ENCODE measurements around the gene C17orf67.

DNA sequence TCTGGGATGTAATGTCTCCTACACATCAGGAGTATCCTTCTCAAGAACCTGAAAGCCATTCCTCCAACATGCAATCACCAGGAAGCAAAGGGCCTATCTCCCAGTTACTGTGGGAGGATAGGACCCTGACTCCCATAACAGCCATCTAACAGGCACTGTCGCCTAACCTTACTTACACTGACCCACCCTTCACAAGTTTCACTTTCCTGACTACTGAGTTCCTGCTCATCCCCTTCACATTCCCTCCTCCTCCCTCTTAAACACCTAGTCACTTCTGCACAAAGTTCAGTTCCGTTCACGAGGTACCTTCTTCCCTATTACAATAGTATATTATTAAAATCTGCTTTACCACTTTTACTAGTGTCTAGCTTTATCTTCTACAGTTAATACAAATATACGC is 1.3 kb downstream of the C17orf67 start:
- TF ChIP-seq ZNF302 (CRISPR knock-in tag; IDR thresholded peaks at IDR 0.05): no peak
- TF ChIP-seq CTCF (IDR thresholded peaks at IDR 0.05): no peak
- TF ChIP-seq, protein P1, sequence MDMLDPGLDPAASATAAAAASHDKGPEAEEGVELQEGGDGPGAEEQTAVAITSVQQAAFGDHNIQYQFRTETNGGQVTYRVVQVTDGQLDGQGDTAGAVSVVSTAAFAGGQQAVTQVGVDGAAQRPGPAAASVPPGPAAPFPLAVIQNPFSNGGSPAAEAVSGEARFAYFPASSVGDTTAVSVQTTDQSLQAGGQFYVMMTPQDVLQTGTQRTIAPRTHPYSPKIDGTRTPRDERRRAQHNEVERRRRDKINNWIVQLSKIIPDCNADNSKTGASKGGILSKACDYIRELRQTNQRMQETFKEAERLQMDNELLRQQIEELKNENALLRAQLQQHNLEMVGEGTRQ (IDR thresholded peaks at IDR 0.05): no peak
- TF ChIP-seq RNF2 (IDR thresholded peaks at IDR 0.05; ENCODE audit: borderline replicate concordance, low read depth): no peak
- no peak for TF ChIP-seq RAD21 (conservative IDR thresholded peaks at IDR 0.05 in 1 of 2, IDR thresholded peaks at IDR 0.05 in 1 of 2)
- TF ChIP-seq MYC (IDR thresholded peaks at IDR 0.05; ENCODE audit: borderline replicate concordance, low read length): no peak

All from A549 (cell line).